ENCODE measurements around the gene KCTD21.

KCTD21 gene

DNA sequence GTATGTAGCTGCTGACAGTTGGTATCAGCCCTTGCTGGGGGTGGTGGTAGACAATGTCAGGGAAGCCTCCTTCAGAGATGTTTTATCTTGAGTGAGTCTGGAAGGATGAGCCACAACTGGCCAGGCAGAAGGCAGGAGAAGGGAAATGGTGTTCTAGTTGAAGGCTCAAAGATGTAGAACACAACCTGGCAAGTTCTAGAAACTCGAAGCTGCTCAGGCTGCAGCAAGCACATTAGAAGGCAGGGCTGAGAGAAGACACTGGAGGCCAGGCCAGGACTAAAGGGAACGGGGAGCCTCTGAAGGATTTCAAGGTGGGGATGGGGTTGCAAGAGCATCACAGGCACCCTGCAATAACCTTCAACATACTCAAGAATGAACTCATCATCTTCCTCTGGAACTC lies 40.7 kb upstream of the KCTD21 start:
- no peak for TF ChIP-seq CTCF (IDR thresholded peaks at IDR 0.05; ENCODE audit: control insufficient read depth, extremely low read depth, insufficient read depth)
- H3K4me3 ChIP-seq (ENCODE audit: low read depth, low read length) = no peak overlapping the region
- no peak for DNase-seq (ENCODE audit: low read depth)

- H3K4me3 ChIP-seq (ENCODE audit: low read depth, low read length) = no peak overlapping the region
- DNase-seq (ENCODE audit: low read depth) = peak; percentile 18
- TF ChIP-seq CTCF (IDR thresholded peaks at IDR 0.05; ENCODE audit: control insufficient read depth, extremely low read depth, insufficient read depth) = peak; percentile 71
Observed at GRCh38 chr11:78228467-78228866, 40.0 kb upstream of the KCTD21 start.

GRCh38 chr11:78227921-78228320 lies 39.5 kb upstream of the KCTD21 start:
- no peak for DNase-seq (ENCODE audit: low read depth)
- no peak overlapping the region for H3K4me3 ChIP-seq (ENCODE audit: low read depth, low read length)
- no peak for TF ChIP-seq CTCF (IDR thresholded peaks at IDR 0.05; ENCODE audit: control insufficient read depth, extremely low read depth, insufficient read depth)

GRCh38 chr11:78226684-78227680 lies 38.6 kb upstream of the KCTD21 start:
- no peak for DNase-seq (ENCODE audit: low read depth)
- no peak for TF ChIP-seq CTCF (IDR thresholded peaks at IDR 0.05; ENCODE audit: control insufficient read depth, extremely low read depth, insufficient read depth)
- H3K4me3 ChIP-seq (ENCODE audit: low read depth, low read length) = no peak overlapping the region

DNA sequence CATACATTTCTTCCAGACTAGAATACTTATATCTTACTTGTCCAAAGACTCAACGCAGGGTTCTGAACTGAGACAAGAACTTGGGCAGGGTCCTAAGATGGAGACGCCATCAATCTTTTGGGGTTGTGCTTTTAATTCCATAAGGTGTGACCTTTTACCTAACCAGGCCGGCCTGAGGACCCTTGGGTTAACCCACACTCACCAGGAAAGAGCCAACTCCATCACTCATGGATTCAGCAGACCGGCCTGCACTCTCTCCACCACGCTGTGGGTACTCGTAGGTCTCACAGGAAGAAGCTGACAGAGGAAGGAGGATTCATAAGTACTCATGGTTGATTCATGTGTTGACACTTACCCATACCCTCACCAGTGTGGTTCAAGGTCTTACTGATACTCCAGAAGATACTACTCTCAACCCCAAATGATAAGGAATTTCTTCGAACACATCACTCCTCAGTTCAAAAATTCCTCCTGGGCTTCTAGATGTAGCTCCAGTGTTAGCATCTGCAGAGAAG lies 36.5 kb upstream of the KCTD21 start:
- no peak for TF ChIP-seq CTCF (IDR thresholded peaks at IDR 0.05; ENCODE audit: control insufficient read depth, extremely low read depth, insufficient read depth)
- no peak overlapping the region for H3K4me3 ChIP-seq (ENCODE audit: low read depth, low read length)
- DNase-seq (ENCODE audit: low read depth) = no peak

GRCh38 chr11:78224506-78224905 lies 36.1 kb upstream of the KCTD21 start:
- no peak for TF ChIP-seq CTCF (IDR thresholded peaks at IDR 0.05; ENCODE audit: control insufficient read depth, extremely low read depth, insufficient read depth)
- no peak overlapping the region for H3K4me3 ChIP-seq (ENCODE audit: low read depth, low read length)
- no peak for DNase-seq (ENCODE audit: low read depth)
